ENCODE data around the gene PIP5KL1. TPM values are rescaled to one million over a fixed set of nuclear protein-coding genes. Genes with fewer than 3 reads are reported as not detected.

Gene PIP5KL1
- total and polyA plus RNA-seq, 2 experiments from 2014 or later: 13.4 to 19.5 TPM

- no peaks in the 10 kb centered on the region for H3K9me3 Mint-ChIP-seq
- Histone ChIP-seq H3K27me3 (ENCODE audit: insufficient read depth) (no peaks in the 10 kb centered on the region), H2AFZ (no peak overlapping the region), H4K20me1 (replicated peaks; ENCODE audit: insufficient read depth) (peaks cover 45% of the 10 kb centered on the region), H3K27ac (ENCODE audit: low read depth) (peak overlapping the region; percentile 59; the same call in 1 of the 2 replicates), H3K4me2 (no peak overlapping the region), H3K9me2 (ENCODE audit: insufficient read depth) (no peaks in the 10 kb centered on the region), H3K36me3 (ENCODE audit: insufficient read depth) (no peaks in the 10 kb centered on the region), H3K79me2 (replicated peaks; ENCODE audit: insufficient read depth) (peaks cover 99% of the 10 kb centered on the region), H3K4me3 (no peak overlapping the region), H3K4me1 (ENCODE audit: insufficient read depth) (peaks cover 47% of the 10 kb centered on the region), H3F3A (replicated peaks; ENCODE audit: low read depth) (no peaks in the 10 kb centered on the region)
- no peak overlapping the region; the same call in 2 of the 3 replicates for H3K4me3 Mint-ChIP-seq
- H3K36me3 Mint-ChIP-seq (ENCODE audit: low read depth): peaks cover 3% of the 10 kb centered on the region; the same call in 2 of the 3 replicates
- H3K27me3 Mint-ChIP-seq (ENCODE audit: insufficient read depth, low read depth, poor library complexity): peaks cover 23% of the 10 kb centered on the region
- DNase-seq (ENCODE audit: low spot score) (no peak), ATAC-seq (no peak)
- no peak overlapping the region for H3K27ac Mint-ChIP-seq
- peaks cover 90% of the 10 kb centered on the region for H3K4me1 Mint-ChIP-seq
- TF ChIP-seq STAT1 (IDR thresholded peaks at IDR 0.05; ENCODE audit: unreplicated experiment): no peak
- TF ChIP-seq CREB1 (CRISPR knock-in tag; IDR thresholded peaks at IDR 0.05; ENCODE audit: low read depth): no peak
- no peak for TF ChIP-seq JUNB (IDR thresholded peaks at IDR 0.05; ENCODE audit: unreplicated experiment)
- TF ChIP-seq ETS1 (IDR thresholded peaks at IDR 0.05): no peak
- no peak for TF ChIP-seq ZNF114 (CRISPR knock-in tag; IDR thresholded peaks at IDR 0.05)
- TF ChIP-seq CTCF (conservative IDR thresholded peaks at IDR 0.05; ENCODE audit: low read depth in 2 of 2): no peak
- no peak for TF ChIP-seq ZNF331 (CRISPR knock-in tag; IDR thresholded peaks at IDR 0.05; ENCODE audit: low read depth)
Observed at GRCh38 chr9:127973169-127974000, 42.8 kb upstream of the PIP5KL1 start.

GRCh38 chr9:127972236-127972871 lies 41.8 kb upstream of the PIP5KL1 start:
- ATAC-seq: no peak
- peaks cover 20% of the 10 kb centered on the region for H3K27me3 Mint-ChIP-seq (ENCODE audit: insufficient read depth, low read depth, poor library complexity)
- no peaks in the 10 kb centered on the region for H3F3A ChIP-seq (replicated peaks; ENCODE audit: low read depth)
- peak overlapping the region; percentile 71; the same call in 1 of the 2 replicates for H3K4me2 ChIP-seq
- H4K20me1 ChIP-seq (replicated peaks; ENCODE audit: insufficient read depth): peaks cover 34% of the 10 kb centered on the region
- peaks cover 99% of the 10 kb centered on the region for H3K79me2 ChIP-seq (replicated peaks; ENCODE audit: insufficient read depth)
- peak overlapping the region; percentile 84 for H3K27ac Mint-ChIP-seq
- peak overlapping the region; percentile 46; the same call in 1 of the 3 replicates for H3K4me3 Mint-ChIP-seq
- DNase-seq (ENCODE audit: low spot score): no peak
- no peaks in the 10 kb centered on the region for H3K36me3 ChIP-seq (ENCODE audit: insufficient read depth)
- no peak overlapping the region for H2AFZ ChIP-seq
- no peaks in the 10 kb centered on the region for H3K9me3 Mint-ChIP-seq
- peaks cover 3% of the 10 kb centered on the region; the same call in 2 of the 3 replicates for H3K36me3 Mint-ChIP-seq (ENCODE audit: low read depth)
- no peaks in the 10 kb centered on the region for H3K9me2 ChIP-seq (ENCODE audit: insufficient read depth)
- H3K4me1 ChIP-seq (ENCODE audit: insufficient read depth): peaks cover 37% of the 10 kb centered on the region
- no peaks in the 10 kb centered on the region for H3K27me3 ChIP-seq (ENCODE audit: insufficient read depth)
- H3K27ac ChIP-seq (ENCODE audit: low read depth): peak overlapping the region; percentile 32; the same call in 1 of the 2 replicates
- H3K4me3 ChIP-seq: no peak overlapping the region
- peaks cover 89% of the 10 kb centered on the region for H3K4me1 Mint-ChIP-seq
- TF ChIP-seq STAT1 (IDR thresholded peaks at IDR 0.05; ENCODE audit: unreplicated experiment): no peak
- TF ChIP-seq ETS1 (IDR thresholded peaks at IDR 0.05): no peak
- TF ChIP-seq ZNF114 (CRISPR knock-in tag; IDR thresholded peaks at IDR 0.05): no peak
- no peak for TF ChIP-seq ZNF462 (CRISPR knock-in tag; IDR thresholded peaks at IDR 0.05)
- no peak for TF ChIP-seq POLR2AphosphoS5 (IDR thresholded peaks at IDR 0.05; ENCODE audit: low read depth)
